SK-MEL-5 (cell line): Measurements from ENCODE around the gene NDOR1. TPM values are rescaled to one million over a fixed set of nuclear protein-coding genes. Genes with fewer than 3 reads are reported as not detected.

Experiments
- DNase-seq: peaks from one replicate; pipeline ENCODE4 v3.0.0-alpha.2; 2016; ENCODE audit warnings: low read depth, low spot score
- in situ Hi-C: cut with HindIII; loops from 2 replicates; pipeline ENCODE4 v1.10.0; 2016; ENCODE audit warnings: low sequenced_read_pairs, high pct_unique_total_duplicates, low pct_unique_long_range_greater_than_20kb
- total RNA-seq: library from RNA; depleted of rRNA; stranded (reverse); fragments of >200 nt; shearing (Covaris generic); gene quantifications from 2 replicates; pipeline ENCODE4 v1.2.3, GENCODE V29; 2014

Gene NDOR1
- total RNA-seq, 1 experiment from 2014 or later: 5.1 TPM

DNA sequence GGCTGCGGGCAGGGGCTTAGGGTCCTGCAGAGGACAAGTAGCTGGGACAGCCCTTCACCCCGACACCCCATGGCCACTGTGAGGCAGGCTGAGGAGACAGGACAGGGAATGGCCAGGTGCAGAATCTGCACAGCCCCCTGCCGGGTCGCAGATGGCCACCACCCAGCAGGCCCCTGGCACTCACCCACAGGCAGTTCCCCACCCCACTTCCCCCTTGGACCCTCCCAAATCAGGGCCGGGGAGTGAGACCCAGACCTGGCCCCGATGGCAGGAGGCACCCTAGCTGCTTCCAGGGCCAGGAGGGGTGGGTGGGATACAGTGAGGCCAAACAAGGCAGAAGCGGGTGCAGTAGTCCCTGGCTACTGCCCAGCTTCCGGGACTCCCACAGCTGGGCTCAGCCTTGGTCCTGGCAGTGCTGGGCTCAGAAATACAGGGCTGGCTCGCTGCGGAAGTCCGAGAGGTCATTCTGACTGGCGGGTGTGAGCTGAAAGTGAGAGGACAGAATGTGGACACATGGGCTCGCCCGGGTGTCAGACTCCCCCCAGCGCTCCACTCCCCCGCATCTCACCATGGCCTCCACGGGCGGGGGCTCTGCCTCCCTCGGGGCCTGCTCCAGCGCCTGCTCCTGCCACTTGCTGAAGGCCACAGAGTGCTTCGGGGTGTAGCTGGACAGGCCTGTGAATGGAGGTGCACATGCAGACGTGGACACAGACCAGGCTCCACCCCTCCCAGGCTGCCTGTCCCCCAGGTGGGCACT is 13.6 kb upstream of the NDOR1 start:
- in situ Hi-C loops: no loop called here
- DNase-seq: no peak

DNA sequence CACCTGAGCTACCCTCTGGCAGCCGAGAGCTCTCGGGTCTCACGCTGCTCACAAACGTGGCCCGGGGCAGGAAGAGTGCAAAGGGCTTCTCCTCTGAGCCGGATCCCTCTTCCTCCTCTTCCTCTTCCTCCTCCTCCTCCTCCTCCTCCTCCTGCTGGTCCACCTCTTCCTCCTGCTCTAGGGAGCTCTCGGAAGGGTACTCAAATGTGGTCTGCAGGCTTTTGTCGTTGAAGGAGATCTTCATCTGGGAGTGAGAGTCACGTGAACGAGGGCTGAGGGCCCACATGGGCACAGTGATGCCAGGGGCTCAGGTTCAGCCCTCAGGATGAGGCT is 13.1 kb upstream of the NDOR1 start:
- in situ Hi-C loops: no loop called here
- no peak for DNase-seq

DNA sequence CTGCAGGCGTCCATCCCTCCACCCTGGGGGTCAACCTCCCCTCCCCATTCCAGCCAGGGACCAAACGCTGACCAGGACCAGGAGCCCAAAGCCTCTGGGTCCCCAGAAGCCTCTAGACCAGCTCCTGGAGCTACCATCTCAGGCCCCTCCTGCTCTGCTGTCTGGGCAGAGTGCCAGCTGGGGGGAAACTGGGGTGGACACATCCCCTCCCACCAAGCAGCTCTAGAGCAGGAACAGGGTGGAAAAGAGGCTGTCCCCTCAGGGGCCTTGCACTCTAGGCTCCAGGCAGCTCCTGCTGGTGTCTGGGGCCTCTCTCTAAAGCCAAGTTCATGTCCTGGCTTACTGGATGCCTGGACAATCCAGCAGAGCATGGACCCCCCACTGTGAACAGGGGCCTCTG is 12.6 kb upstream of the NDOR1 start:
- in situ Hi-C loops: no loop called here
- DNase-seq: no peak

DNA sequence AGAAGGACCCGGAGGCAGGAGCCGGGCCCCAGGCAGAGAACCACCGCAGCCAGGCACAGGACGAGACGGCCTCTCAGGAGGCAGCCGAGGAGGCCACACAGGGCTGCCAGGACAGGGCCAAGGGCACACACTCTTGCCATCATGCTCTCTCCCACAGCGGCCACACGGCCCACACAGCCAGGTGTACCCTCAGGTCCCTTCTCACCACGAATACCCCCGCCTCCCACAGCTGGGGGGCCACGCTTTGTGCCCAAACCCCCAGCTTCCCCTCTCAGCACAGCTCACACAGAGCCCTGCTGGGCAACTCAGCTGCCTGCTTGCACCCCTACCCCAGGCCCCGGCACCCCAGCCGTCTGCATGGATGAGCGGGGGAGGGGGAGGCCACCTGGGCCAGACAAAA is 11.7 kb upstream of the NDOR1 start:
- in situ Hi-C loops: no loop called here
- DNase-seq: no peak

DNA sequence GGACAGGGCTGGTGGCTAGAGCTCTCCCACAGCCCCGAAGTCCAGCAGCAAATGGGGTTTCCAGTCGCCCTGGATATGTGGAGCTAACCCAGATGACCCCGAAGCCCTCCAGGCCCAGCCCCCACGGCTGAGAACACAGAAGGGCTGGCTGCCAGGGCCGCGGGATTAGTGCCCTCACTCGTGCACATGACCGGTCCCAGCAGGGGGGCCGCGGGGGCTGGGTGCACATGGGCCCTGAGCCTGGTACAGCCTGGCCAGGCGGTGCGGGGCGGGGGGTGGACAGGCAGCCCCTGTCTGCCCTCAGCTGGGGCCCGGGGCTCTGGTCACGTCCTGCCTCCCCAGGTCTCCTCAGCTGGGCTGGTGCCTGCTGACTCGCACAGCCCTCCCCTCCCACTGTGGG is 11.1 kb upstream of the NDOR1 start:
- in situ Hi-C loops: no loop called here
- DNase-seq: peak; percentile 27

DNA sequence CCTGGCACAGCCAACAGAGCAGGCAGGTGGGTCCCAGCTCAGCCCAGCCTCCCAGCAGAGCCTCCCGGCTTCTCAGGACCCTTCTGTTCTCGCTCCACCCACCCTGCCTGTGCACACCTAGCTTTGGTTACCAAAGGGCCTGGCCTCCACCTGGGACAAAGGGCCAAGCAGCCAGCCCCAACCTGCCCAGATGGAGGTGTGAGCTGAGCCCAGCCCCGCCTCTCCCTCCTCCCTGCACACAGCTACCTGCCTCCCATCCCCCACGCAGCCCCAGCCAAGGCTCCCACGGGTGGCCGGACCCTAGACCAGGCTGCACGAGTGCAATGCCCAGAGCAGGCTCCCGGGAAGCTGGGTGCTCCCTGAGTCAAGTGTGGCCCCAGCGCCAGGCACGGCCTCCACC is 10.6 kb upstream of the NDOR1 start:
- in situ Hi-C loops: no loop called here
- no peak for DNase-seq

DNA sequence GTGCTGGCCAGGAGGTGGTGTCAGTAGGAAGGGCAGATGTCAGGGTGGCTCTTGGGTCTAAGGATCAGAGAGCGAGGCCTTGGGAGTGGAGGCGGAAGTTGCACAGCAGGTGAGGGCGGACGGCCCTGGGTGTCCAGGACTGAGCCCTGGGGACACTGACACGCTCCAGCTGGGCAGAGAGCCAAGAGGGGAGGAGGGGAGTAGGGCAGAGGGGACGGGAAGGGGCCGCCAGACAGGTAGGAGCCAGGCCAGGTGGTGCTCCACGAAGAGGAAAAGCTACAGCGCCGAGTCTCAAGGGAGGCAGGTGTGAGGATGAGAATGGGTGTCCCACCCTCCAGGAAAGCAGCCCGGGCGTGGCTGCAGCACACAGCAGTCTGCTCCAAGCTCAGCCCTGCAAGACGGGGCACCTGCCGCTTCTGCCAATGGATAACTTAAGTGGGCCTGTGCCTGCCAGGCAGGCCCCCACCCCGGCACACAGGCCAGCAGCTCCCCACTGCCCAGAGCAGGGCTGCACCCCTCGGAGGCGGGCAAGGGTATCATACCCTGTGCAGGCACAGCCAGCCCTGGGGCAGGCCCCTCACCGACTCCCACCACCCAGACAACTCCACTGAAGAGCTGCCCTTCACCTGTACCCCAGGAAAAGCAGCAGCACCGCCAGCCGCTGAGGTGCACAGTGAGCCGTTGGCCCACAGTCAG is 9.8 kb upstream of the NDOR1 start:
- no peak for DNase-seq
- in situ Hi-C loops: no loop called here

DNA sequence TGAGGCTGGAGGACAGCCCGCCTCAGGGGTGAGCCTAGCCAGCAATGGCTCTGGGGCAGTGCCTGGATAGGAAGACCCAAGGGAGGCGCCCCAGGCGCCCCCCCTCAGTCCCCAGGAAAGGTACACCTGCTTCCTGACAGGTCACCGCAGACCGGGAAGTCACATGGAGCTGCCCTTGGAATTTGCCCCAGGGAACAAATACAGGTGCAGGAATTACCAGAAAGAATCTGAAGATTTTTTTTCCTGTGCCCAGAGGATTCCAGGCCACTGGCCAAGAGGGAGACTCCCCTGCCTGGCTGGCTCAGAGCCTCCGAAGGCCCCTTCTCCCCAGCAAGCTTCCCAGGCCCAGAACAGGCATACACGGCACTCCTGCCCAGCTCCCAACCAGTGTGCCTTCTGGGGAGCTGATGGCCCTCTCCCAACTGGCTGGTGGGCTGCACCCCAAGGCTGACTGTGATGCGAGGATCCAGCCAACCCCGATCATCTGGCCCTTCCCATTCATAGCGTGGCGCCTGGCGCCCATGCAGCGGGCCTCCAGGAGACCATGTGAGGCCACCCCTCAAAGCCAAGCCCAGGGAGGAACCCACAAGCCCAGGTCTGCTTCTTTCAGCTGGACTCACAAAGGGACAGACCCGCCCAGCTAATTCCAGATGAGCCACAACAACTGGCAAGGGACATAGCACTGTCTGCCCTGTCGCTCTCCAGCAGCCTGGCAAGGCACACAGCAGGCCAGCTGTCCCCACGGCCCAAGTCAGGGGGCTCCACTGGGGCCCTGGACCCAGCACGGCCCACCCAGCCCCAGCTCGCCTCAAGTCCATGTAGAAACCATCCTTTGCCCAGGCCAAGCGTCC is 7.2 kb upstream of the NDOR1 start:
- in situ Hi-C loops: no loop called here
- no peak for DNase-seq

DNA sequence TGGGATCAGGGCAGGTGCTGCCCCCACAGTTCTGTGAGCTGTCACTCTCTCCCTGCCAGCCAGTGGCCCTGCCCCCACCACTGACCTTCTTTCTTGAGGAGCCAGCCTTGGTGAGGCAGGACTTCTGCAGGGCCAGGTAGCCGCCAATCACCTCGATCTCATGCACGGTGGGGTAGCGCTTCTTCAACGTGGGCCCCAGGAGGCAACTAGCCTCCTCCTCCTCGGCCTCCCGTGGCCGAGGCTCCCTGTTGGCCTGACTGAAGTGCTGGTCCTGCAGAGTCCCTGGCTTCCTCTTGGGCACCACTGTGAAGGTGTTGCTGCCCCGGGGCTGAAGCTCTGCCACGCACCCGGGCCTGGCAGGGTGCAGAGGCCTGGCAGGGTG is 6.6 kb upstream of the NDOR1 start:
- DNase-seq: no peak
- in situ Hi-C loops: no loop called here

DNA sequence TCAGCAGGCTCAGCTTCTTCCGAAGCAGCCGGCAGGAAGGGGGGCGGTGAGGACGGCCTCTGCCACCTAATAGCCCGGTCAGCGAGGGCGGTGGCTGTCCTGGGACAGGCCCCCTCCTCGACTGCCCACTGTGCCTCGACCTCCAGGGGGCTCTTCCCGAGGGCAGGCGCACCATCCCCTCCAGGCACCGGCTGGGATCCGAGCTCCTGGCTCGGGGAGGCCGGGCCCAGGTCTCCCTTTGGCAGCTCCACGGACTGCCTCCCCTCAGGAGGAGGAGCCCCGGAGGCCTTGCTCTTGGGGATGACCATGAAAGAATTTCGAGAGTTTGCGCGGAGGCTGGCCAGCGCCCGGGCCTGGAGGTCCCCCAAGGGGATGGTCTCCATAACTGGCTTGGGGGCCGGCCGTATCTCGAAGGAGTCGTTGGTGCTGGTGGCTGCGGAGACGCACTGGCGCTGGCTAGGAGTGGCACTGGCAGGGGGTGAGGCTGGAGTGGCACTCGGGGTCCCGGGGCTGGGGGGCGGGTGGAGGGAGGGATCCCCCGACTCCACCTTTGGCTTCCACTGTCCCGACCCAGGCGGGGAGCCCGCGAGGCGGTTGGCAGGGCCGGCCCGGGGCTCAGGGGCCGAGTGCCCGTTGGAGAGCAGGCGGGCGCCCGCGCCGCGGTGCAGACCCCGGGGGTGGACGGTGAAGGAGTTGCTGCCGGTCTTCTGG is 5.9 kb upstream of the NDOR1 start:
- in situ Hi-C loops: no loop called here
- DNase-seq: no peak

DNA sequence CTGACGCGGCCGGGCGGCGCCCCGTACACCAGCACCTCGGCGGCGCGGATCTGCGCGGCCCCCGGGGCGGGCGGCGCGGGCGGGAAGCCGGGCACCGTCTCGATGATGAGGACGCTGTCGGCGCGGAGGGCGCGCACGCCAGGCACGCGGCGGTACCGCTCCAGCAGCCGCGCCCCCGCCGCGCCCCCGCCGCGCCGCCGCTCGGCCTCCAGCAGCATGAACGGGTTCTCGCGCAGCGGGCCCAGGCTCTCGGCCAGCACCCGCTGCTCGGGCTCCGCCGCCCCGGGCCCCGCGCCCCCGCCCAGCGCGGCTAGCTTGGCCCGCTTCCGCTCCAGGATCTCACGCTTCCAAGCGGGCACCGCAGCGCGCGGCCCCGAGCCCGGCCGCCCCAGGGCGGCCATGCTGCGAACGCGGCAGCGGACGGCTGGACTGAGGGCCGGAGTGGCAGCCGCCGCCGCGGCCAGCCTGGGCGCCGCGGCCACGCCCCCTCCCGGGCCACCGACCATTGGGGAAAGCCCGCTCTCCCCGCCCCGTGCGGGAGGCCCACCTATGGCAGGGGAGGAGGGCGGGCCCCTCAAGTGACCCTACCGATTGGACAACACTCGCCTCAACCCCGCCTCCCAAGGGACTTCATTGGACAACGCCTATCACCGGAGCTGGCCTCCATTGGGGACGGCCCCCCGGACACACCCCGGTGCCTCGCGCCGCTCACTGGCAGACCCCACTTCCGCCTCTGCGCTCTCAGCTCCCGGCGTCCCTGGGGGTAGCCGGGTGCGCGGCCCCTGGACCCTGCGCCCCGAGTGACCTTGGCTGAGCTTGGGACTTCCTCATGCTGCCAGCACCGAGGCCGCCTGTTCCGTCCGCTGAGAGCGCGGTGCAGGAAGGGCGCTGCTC is 4.9 kb upstream of the NDOR1 start, which contains the start of gene TPRN:
Gene TPRN, minus strand, starts transcription at position 431 of the 894 bp plus-strand sequence. Its CDS starts 30 bp downstream, at position 401.
- in situ Hi-C loops: no loop called here
- DNase-seq: peak; percentile 100

DNA sequence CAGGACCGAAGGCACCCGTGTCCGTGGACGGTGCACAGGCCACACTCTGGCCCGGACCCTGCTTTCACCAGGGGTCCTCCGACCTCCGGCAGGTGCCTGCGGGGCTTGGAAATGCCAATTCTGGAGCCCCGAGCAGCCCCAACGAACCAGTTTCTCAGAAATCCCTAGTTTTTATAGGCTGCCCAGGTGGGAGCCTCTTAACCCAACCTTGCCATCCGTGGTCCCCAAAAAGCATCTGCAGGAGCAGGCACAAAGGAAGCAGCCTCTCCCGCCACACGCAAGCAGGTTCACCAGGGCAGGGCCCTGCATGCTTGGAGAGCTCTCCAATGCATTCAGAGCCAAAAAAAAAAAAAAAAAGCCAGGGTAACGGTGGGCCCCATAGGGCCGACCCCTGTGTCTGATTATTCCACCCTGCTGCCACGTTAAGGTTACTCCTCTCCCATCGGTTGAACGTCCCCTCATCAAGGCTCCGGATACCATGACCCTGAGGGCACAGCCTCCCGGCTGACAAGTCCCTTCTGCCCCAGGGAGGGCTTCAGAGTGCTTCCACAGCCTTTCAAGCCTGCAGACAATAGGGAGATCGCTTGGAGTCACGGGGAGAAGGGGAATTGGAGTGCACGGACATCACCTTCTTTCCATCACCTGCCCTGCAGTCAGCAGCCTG is 4.2 kb upstream of the NDOR1 start:
- DNase-seq: no peak
- in situ Hi-C loops: no loop called here

DNA sequence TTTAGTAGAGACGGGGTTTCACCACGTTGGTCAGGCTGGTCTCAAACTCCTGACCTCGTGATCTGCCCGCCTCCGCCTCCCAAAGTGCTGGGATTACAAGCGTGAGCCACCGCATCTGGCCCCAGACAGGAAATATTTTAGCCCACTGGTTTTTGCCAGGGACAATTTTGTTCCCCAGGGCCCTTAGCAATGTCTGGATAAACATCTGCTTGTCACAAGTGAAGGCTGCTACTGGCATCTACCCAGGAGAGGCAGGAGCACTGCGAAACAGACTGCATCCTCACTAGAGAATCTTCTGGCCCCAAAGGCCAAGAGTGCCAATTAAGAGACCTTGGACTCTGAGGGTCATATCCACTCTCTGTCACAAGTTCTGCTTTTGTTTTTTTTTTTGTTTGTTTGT is 2.5 kb upstream of the NDOR1 start:
- no peak for DNase-seq
- in situ Hi-C loops: no loop called here

DNA sequence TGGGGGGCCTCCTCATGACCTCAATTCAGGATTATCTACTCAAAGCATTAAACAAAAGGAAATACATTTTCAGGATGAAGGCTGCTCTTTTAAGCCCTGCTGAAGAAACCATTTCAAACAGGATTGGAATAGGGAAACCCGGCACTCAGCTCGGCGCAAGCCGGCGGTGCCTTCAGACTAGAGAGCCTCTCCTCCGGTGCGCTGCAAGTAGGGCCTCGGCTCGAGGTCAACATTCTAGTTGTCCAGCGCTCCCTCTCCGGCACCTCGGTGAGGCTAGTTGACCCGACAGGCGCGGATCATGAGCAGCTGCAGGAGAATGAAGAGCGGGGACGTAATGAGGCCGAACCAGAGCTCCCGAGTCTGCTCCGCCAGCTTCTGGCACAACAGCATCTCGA is 772 bp upstream of the NDOR1 start:
- DNase-seq: no peak
- in situ Hi-C loops: no loop called here

DNA sequence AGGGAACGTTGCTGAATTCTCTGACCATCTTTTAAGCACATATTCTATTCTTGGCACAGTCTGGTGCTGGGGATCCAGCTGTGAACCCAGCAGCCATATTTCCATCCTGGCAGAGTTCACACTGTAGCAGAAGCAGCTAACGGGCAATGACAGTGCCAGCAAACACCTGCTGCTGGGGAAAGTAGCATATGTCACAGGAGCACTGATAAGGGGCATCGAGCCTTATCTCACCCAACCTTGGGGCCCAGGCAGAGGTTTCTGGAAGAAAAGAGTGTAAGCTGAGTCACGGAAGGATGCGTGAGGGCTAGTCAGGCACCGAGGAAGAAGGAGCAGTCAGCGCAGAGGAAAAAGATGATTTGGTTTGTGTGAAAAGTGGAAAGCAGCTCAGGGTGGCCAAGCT is 1.1 kb downstream of the NDOR1 start:
- no peak for DNase-seq
- in situ Hi-C loops: no loop called here

DNA sequence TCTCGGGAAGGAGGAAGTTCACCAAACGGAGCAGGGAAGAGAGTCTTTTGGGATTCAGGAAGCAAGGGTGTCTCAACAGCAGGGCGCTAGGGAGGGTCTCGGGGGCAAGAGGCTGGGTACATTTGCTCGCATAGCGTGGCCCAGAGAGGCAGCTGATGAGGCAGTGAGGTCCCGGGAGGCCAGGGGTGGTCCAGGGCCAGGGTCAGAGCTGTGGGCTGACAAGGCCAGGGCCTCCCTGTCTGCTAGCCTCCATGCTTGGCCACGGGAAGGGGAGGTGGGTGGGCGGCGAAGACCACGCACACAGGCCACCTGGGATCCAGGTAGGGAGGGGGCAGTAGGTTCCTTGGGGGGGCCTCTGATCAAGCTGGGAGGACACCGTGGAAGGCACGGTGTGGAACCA is 6.0 kb downstream of the NDOR1 start:
- no peak for DNase-seq
- in situ Hi-C loops: no loop called here

DNA sequence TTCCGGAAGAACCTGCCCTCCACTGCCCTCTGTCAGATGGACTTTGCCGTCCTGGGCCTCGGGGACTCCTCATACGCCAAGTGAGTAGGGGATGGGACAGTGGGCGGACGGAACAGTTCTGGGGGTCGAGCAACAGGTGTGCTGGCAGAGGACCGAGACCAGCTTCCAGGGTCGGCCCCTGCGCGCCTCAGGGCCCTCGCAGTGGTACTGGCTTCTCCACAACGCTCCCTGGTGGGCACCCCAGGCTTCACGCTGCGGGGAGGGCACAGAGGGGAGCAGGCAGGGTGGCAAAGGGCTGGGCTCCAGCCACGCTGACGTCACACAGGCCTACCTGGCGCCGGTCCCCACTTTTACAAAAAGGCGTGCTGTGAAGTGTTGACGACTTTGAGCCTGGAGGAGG is 7.0 kb downstream of the NDOR1 start:
- no peak for DNase-seq
- in situ Hi-C loops: no loop called here
